GM19372 (cell line): ENCODE results near the gene SCGB1D4.
"Not testable (repeated sequence)": the region's sequence is repeated elsewhere in the genome, so short reads cannot be mapped to it uniquely, and the experiment has no call there.

Experiments
- ATAC-seq: cut with Tn5 transposase; IDR thresholded peaks from one replicate; pipeline ENCODE4 v1.9.1; 2021; ENCODE audit warnings: mild to moderate bottlenecking, low read depth, moderate library complexity; ENCODE audit not compliant: unreplicated experiment

Gene SCGB1D4, protein sequence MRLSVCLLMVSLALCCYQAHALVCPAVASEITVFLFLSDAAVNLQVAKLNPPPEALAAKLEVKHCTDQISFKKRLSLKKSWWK

DNA sequence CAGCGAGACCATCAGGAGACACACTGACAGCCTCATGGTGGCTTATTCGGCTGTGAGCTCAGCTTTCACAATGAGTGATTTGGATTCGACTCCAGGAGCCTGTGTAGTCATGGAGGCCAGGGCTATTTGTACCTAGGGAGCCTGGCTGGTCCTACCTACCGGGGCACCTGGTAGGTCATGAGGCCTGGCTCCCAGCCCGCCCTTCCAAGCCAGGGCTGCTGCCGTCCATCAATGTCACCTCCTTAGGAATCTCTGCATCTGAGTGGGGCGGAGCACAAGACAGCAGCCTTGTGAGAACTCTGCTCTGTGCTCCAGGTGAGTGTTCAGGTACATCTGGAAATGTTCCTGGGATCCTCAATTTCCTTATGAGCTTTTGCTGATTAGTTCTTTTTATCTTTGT lies at the start of gene SCGB1D4:
TSS of gene SCGB1D4 (minus strand) at position 101 of the 400 bp plus-strand sequence. CDS start at position 36, 65 bp downstream.
- no peak for ATAC-seq

DNA sequence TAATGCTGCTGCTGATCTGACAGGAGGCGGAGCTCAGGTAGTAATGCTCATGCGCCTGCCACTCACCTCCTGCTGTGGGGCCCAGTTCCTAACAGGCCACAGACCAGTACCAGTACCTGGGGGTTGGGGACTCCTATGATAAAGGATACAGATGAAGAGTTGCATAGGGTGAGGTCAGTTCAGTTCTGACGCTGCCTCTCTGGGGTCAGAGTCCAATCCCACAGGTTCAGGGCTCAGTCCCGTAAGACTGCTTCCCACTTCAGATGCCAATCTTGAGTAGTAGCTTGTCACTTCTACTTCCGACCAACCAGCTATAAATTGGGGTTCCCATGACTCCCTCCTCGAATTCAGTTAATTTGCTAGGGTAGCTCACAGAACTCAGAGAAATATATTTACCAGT lies 47.0 kb upstream of the SCGB1D4 start:
- no peak for ATAC-seq

DNA sequence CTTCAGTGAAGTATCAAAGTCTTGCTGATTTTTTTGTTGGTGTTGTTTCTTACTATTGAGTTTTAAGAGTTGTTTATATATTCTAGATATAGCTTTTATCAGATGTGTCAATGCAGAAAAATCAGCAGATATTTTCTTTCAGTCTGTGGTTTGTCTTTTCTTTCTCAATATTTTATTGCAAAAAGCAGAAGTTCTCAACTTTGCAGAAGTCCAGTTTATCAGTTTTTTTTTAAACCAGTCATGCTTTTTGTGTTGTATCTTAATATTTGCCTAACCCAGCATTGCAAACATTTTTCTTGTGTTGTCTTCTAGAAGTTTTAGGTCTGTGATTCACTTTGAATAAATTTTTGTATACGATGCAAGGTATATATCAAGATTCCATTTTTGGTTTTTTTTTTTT lies 45.3 kb upstream of the SCGB1D4 start:
- no peak for ATAC-seq

DNA sequence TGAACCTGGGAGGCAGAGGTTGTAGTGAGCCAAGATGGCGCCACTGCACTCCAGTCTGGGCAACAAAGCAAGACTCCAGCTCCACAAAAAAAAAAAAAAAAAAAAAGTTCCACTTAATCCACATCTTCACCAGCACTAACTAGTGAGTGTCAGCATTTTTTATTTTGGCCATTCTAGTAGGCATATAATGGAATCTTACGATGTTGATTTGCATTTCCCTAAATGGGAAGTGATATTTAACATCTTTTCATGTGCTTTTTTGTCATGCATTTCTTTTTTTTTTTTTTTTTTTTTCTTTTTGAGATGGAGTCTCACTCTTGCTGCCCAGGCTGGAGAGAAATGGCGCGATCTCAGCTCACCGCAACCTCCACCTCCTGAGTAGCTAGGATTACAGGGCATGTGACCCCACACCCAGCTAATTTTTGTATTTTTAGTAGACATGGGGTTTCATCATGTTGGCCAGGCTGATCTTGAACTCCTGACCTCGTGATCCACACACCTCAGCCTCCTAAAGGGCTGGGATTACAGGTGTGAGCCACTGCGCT lies 44.8 kb upstream of the SCGB1D4 start:
- ATAC-seq: not testable (repeated sequence)

DNA sequence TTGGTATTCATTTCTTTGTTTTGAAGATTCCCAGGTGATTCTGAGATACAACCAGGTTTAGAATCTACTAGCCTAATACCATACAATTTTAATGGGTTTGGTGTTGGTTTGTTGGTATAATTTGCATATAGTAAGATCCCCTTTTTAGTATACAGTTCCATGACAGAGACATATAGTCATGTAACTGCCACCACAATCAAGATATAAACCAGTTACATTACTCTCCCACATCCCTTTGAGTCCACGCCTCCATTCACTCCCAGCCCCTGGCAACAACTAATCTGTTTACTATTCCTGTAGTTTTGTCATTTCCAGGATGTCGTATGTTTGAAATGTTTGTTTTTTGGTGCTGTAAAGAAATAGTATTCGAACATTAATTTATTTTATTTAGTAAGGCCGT lies 42.7 kb upstream of the SCGB1D4 start:
- ATAC-seq: no peak

DNA sequence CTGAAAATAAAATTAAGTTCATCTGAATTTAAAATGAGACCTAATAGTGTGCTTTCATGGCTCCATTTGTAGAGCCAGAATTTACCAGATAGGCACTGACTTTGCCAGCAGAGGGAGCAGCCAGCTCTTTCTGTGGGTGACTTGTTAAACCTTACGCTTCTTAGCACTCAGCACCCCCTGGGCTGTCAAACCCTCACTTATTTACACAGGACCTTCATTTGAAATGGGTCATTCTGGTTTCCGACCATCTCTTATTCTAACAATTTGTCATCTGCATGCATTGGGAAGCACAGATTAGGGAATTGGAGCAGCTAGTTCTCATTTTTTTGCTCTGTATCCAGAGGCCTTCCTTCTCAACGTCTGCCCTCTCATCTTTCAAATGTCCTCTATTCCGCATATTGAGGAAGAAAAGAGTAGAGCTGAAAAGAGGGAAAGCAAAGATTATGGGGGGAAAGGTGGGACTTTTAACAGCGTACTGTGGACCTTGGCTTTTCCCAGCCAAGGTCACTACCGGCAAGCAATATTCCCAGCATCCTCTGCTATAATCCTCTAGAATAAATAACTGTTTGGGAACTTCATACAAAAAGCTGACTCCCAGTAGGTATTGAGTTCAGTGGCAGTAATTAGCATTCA lies 41.5 kb upstream of the SCGB1D4 start:
- ATAC-seq: no peak

DNA sequence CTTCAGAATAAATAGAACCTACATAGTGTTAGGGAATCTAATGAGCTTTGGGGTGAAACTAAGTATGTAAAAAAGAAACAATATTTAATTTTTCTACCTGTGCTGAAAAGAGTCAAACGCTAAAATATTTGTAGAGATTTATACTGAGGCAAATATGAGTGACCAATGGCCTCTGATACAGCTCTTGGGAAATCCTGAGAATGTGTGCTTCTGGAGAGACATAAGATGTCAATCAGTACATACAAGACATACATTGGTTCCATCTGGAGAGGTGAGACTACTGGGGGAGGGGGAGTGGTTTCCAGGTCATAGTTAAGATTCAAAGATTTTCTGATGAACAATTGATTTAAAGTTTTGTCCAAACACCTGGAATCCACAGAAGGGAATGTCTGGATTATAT lies 39.3 kb upstream of the SCGB1D4 start:
- no peak for ATAC-seq

DNA sequence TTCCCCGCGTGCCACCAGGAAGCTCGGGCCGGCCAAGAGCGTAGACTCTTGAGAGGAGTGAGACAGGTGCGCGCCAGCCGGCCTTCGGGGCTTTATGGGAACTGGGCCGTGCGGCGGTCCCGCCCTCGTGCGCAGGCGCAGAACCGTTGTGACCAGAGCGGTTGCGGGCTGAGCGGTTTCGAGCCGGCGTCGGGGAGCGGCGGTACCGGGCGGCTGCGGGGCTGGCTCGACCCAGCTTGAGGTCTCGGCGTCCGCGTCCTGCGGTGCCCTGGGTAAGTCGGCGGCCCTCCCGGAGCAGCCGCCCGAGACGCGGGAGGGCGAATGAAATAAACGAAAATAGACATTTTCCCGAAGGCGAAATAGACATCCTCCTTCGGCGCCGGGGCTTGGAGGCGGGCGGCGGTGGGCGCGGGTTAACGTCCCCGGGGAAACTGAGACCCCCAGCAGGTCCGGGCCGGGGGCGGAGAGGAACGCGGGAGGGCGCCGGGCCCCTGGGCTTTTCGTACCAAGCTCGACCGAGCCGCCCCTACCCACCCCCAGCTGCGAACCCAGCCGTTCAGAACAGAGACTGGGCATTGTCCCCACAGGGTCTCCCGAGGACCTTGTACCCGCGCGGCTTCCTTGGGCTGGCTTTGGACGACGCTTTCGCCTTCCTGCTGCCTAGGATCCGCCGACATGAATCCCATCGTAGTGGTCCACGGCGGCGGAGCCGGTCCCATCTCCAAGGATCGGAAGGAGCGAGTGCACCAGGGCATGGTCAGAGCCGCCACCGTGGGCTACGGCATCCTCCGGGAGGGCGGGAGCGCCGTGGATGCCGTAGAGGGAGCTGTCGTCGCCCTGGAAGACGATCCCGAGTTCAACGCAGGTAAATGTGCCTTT lies 38.7 kb upstream of the SCGB1D4 start, which contains the start of gene ASRGL1:
TSS of gene ASRGL1 (plus strand) at position 146 of the 879 bp plus-strand sequence. CDS start at position 676, 530 bp downstream.
- no peak for ATAC-seq

DNA sequence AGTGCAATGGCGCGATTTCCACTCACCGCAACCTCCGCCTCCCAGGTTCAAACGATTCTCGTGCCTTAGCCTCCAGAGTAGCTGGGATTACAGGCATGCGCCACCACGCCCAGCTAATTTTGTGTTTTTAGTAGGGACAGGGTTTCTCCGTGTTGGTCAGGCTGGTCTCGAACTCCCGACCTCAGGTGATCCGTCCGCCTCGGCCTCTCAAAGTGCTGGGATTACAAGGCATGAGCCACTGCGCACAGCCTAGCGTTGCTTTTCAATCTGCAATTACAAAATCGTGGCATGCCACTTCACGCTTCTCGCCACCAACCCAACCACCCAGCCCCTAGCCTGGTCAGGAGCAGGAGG lies 38.1 kb upstream of the SCGB1D4 start:
- not testable (repeated sequence) for ATAC-seq

DNA sequence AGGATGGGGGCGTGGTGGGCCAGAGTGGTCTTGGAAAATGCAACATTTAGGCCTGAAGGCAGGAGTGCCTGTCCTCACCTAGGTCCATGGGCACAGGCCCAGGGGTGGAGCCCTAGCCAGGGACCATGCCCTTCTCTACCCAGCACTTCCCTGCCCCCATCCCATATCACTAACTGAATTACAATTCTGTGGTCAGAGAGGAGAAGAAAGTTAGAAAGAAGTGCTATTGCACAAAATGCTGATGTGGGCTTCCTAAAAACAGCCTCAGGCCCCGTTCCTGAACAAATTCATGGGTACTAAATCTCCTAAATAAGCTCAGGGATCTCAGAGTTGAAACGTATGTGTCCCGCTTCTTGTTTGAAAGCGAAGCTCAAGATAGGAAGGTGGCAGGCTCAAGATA lies 34.9 kb upstream of the SCGB1D4 start:
- no peak for ATAC-seq

DNA sequence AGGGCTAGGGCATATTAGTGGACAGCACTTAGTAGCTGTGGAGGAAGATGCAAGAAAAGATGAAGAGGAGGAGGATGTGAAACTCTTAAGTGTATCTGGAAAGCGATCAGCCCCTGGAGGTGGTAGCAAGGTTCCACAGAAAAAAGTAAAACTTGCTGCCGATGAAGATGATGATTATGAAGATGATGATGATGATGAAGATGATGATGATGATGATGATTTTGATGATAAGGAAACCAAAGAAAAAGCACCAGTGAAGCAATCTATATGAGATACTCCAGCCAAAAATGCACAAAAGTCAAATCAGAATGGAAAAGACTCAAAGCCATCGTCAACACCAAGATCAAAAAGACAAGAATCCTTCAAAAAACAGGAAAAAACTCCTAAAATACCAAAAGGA lies 32.4 kb upstream of the SCGB1D4 start:
- ATAC-seq: not testable (repeated sequence)

DNA sequence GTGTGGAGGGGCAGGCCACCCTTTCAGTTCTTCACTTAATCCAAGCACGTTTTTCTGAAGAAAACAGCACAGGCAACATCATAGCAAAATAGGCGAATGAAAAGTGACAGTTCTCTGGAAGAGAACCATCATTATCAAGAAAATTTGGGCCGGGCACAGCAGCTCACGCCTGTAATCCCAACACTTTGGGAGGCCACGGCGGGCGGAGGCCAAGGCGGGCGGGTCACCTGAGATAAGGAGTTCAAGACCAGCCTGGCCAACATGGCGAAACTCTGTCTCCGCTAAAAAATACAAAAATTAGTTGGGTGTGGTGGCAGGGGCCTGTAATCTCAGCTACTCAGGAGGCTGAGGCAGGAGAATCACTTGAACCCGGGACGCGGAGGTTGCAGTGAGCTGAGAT lies 28.7 kb upstream of the SCGB1D4 start:
- not testable (repeated sequence) for ATAC-seq

DNA sequence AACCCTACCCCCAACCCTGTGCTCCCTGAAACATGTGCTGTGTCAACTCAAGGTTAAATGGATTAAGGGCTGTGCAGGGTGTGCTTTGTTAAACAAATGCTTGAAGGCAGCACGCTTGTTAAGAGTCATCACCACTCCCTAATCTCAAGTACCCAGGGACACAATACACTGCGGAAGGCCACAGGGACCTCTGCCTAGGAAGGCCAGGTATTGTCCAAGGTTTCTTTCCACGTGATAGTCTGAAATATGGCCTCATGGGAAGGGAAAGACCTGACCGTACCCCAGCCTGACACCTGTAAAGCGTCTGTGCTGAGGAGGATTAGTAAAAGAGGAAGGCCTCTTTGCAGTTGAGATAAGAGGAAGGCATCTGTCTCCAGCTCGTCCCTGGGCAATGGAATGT lies 27.8 kb upstream of the SCGB1D4 start:
- not testable (repeated sequence) for ATAC-seq

DNA sequence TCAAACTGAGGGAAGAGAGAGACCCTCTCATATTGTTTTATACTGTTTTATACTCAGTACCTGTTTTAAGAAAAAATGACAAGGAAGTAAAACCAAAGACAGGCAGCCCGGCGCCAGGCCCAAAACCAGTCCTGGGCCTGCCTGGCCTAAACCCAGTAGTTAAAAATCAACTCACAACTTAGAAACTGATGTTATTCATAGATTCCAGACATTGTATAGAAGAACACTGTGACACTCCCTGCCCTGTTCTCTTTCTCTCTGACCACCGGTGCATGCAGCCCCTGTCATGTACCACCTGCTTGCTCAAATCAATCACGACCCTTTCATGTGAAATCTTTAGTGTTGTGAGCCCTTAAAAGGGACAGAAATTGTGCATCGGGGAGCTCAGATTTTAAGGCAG lies 26.9 kb upstream of the SCGB1D4 start:
- not testable (repeated sequence) for ATAC-seq

DNA sequence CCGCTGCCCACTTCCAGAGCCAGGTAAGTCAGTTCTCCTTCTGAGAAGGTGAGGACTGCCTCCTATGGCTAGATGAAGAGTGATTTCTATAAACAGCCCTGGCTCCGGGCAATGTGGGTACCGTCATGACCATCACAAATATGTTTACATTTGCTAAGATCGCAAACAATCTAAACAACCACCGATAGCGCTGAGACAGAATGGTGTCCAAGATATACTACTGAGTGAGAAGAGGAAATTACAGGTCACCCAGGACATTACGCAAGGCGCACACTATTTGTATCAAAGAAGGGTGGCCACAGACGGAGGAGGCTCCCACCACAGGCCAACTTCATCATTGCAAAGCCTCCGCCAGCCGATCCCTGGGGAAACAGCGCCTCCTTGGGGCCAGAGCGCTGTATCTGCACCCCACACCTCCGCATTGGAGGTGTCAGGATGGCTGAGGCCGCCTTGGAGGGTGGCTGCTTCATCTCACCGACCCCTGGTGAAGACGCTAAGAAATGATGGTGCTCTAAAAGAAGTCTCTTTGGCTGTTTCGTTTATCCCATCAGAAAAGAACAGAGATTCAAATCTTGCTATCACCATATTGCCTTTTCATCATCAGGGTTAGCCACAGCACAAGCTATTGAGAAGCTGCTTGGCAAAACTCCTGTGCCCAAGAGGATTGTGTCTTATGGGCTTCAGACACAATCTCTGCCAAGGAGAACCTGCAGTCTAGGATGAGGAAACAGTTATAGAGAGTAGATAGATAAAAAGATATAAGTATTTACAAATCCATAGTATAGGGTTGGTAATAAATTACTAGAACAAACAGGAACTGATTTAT lies 26.1 kb upstream of the SCGB1D4 start:
- ATAC-seq: peak; percentile 54

DNA sequence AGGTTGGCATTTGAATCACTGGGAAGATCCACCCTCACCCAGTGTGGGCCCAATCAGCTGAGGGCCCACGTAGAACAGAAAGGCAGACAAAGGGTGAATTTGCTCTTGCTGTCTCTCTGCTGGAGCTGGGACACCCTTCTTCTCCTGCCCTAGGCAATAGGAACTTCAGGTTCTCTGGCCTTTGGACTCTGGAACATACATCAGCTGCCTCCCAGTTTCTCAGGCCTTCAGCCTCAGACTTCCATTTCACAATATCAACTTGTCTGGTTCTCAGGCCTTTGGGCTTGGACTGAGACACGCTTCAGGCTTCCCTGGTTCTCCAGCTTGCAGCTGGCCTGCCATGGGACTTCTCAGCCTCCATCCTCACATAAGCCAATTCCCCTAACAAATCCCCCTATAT lies 23.6 kb upstream of the SCGB1D4 start:
- no peak for ATAC-seq

DNA sequence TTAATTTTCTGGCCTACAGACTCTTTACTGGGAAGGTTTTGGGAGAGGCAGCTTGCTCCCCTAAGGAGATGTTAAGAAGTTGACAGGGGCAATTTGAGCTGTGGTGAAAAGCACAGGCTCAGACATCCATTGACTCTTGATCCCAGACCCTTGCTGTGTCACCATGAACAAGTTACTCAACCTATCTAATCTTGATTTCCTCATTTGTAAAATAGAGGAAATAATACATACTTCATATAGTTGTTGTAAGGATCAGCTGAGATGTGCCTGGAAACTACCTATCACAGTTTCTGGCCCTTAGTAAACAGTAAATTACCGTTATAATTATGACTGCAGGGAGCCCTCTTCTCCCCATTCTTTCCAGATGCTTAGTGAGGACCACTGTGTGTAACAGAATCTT lies 16.6 kb upstream of the SCGB1D4 start:
- ATAC-seq: no peak

DNA sequence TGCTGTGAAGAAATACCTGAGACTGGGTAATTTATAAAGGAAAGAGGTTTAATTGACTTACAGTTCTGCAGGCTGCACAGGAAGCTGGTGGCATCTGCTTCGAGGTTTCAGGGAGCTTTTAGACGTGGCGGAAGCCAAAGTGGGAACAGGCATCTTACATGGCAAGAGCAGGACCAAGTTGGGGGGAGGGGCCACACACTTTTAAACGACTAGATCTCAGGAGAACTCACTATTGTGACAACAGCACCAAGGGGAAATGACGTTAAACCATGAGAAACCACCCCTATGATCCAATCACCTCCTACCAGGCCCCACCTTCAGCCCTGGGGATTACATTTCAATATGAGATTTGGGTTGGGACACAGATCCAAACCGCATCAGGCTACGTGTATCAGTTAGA lies 11.1 kb upstream of the SCGB1D4 start:
- no peak for ATAC-seq

DNA sequence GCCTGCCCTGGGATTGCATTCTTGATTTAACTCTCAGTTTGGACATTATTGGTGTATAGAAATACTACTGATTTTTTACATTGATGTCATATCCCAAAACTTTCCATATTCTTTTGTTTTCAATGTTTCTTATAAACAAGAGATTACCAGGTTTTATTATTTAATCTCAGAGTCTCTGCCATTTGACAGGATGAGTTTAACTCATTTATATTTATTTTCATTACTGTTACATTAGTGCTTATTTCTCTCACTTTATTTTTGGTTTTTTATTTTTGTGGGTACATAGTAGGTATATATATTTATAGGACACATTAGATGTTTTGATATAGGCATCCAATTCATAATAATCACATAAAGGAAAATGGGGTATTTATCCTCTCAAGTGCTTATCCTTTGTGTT lies 9.1 kb upstream of the SCGB1D4 start:
- ATAC-seq: no peak

DNA sequence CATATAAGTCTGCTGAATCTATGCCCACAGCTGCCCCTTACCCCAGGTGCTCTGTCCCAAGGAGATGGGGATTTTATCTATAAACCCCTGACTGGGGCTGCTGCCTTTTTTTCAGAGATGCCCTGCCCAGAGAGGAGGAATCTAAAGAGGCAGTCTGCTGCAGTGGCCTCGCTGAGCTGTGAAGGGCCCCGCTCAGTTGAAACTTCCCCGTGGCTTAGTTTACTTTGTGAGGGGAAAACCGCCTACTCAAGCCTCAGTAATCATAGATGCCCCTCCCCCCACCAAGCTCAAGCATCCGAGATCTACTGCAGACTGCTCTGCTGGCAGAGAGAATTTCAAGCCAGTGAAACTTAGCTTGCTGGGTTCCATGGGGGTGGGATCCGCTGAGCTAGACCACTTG lies 7.4 kb upstream of the SCGB1D4 start:
- ATAC-seq: no peak

DNA sequence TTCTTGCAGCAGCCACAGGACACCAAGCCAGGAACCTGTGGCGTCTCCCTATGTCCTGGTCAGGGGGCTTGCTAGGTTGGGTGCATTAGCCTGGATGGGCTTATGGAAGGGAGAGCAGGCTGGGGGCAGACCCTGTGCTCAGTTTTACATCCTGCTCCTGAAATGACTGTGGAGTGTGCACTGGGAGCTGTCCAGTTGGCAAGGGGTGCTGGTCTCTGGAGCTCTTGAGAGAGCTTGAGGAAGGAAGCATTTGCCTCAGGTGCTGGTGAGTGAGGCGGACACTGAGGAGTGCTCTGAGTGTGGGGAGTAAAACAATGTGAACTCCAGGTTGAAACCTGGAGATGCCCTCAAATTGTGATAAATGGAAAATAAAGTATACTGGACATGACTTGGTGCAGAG lies 3.4 kb downstream of the SCGB1D4 start:
- no peak for ATAC-seq
